GM18873 (cell line): ENCODE results near the gene ATL2.
"Not testable (repeated sequence)": the region's sequence is repeated elsewhere in the genome, so short reads cannot be mapped to it uniquely, and the experiment has no call there.

Experiments used
- ATAC-seq: cut with Tn5 transposase; IDR thresholded peaks from one replicate; pipeline ENCODE4 v1.9.1; 2021; ENCODE audit warnings: mild to moderate bottlenecking, moderate library complexity, moderate number of reproducible peaks; ENCODE audit not compliant: unreplicated experiment, low FRiP score

Gene ATL2

DNA sequence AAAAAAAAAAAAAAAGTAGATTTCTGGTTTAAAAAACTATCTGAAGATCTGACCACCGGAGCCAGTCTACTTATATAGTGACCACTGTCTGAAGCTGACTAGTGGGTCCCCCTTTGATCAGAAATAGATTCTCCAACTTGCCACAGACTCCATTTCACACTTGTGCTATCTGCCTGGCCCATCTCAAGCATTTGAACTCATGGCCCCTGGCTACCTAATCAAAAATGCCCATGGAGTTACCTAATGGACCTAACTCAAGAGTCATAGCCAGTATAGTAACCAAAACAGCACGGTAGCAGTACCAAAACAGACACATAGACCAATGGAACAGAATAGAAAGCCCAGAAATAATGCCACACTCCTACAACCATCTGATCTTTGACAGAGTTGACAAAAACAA lies 17.0 kb upstream of the ATL2 start:
- ATAC-seq, result no peak

DNA sequence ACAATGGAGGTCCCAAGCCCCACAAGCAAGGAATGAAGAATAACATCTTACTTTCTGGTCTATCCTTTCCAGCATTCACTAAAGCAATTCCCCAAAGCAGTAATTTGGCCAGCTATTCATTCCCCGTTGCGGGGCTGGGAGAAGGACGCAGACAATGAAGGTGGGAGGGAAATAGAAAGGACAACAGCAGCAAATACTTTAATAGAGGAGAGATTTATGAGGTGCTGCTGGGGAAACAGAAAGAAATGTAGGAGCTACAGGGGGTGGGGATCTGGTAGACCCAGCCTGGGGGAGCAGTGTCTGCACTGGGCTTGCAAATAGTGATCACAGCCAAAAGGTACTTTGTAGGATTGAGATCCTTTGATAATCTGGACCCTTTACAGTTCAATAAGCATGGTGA lies 13.9 kb upstream of the ATL2 start:
- no peak for ATAC-seq

DNA sequence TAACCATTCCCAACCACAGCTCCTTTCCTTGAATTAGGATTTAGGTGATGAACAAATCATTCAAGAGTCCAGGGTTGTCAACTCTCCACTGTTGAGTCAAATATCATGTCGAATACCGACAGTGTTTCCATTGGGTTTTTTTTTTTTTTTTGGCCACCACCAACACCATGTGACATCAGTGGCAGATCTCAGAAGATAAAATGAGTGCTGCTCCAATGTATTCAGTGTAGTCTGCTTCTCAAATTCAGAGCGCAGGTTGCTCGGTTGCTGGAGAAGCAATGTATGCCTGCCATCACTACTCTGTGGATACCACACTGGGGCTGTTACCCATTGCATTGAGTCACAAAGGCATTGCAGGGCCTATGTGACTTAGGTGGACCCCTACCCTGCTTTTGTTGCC lies 10.8 kb upstream of the ATL2 start:
- no peak for ATAC-seq

DNA sequence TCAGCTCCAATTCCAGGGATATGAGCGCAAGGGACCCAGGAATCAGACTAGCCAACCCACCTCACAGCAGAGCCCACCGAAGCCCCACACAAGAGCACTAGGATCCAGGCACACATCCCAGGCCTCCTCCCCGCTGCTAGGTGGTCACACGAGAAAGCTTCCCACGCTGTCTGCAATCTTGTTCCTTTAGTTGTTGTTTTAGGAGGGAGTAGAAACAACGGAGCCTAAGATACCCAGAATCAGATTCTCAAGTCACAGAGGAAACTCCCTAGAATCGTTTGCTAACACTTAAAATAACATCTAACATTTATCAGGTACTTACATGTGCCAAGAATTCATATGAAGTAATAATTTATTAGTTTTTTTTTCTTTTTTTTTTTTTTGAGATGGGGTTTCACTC lies 9.7 kb upstream of the ATL2 start:
- no peak for ATAC-seq

DNA sequence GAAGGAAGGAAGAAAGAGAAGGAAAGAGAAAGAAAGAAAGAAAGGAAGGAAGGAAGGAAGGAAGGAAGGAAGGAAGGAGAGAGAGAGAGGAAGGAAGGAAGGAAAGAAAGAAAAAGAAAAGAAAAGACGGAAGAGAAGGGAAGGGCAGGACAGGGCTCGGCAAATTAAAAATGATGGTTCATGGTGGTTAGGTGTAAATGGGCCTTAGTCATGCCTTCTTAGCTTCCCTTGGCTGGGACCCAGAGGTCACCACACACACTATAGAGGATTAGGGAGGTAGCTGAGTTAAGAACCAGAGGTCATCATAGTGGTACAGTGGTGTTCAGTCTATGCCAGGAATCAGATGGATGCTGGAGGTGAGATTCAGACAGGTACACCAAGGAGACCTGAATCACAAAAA lies 9.3 kb upstream of the ATL2 start:
- no peak for ATAC-seq

DNA sequence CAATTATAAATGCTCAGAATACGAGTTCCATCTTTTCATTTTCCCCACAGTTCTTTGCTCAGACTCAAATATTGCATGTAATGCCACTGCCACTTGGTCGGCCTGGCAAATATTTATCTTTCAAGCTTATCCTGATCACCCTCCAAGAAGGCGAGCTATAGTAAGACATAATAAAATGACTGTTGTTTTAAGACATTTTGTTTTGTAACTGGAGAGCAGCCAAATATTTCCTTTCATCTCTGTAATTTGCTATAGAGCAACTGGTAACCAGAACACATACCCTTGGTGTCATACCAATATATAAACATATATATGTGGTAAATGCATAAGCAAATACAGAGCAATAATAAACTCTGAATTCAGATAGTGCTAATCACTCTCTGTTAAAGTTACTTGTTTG lies 7.3 kb upstream of the ATL2 start:
- ATAC-seq, result no peak

DNA sequence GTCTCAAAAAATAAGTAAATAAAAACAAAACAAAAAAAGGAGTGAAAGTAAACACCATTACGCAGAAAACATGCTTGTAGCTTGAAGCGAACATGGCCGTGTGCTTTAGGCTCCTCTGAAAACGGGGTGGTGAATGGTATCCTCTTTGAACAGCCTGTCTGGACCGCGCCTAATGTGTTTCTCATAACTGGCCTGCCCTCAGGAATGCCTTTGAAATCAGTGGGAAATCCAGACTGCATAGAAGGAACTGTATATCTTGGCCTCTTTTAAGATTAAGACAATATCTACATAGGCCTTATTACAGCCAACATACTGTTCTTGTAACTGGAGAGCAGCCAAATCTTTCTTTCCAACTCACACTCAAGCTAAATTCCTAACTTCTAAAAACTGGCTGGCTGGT lies 6.7 kb upstream of the ATL2 start:
- not testable (repeated sequence) for ATAC-seq

DNA sequence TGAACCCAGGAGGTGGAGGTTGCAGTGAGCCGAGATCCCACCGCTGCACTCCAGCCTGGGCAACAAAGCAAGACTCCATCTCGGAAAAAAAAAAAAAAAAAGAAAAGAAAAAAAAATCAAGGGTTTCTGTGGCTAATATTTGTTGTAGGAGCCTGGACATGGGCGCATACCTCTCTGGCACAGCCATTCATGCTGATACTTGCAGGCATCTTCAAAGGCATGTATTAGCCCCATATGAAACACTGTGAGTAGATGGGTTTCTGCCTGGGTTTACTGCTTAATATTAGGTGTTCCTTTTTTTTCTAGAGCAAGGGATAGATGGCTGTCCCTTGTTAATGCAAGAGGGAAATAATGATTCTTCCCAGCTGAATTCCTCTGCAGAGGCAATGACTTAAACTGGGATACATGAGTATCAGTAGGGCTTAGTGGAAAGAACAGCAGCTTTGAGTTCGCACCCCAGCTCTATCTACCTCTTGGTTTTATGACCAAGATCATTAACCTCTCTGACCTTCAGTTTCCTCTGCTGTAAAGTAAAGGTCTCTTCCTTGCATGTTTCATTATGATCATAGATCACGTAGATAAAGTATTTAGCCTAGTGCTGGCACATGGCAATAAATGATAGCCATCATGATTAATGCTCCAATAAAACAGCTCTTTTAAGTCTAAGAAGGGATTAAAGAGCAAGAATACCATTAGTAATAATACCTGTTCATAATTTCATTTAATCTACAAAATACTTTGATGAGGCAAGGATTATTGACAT lies 4.5 kb upstream of the ATL2 start:
- ATAC-seq, result no peak

DNA sequence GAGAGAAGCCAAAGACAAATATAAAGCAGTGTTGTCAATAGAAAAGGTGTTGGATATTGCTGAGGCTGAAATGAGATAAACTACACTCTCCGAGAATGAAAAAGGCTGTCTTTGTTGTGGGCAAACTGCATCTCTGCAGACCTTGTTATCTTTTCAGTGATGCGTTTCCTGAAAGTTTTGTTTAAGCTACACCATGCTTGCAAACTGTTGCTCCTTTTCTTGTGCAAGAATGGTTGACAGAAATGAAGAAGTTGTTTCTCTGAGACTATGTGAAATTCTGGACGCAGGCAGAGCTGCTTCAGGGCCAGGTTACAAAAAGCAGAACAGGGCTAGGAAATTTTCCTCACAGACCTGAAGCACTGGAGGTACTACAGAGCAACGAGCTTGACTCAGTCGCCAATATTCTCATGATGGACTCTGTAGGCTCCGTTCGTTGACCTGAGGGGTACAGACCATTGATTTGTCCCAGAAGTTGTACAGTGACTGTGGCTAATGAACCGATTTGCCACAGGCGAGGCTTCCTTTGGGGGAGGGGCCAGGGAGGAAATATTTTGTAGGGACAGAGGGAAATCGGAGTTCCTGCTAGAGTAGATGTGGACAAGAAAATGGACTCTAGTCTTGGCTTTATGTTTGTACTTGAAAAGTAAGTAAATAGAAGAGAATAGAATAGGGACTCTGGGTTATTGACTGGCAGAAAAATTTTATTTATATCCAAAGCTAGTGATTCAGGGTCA lies 3.5 kb upstream of the ATL2 start:
- ATAC-seq, result no peak

DNA sequence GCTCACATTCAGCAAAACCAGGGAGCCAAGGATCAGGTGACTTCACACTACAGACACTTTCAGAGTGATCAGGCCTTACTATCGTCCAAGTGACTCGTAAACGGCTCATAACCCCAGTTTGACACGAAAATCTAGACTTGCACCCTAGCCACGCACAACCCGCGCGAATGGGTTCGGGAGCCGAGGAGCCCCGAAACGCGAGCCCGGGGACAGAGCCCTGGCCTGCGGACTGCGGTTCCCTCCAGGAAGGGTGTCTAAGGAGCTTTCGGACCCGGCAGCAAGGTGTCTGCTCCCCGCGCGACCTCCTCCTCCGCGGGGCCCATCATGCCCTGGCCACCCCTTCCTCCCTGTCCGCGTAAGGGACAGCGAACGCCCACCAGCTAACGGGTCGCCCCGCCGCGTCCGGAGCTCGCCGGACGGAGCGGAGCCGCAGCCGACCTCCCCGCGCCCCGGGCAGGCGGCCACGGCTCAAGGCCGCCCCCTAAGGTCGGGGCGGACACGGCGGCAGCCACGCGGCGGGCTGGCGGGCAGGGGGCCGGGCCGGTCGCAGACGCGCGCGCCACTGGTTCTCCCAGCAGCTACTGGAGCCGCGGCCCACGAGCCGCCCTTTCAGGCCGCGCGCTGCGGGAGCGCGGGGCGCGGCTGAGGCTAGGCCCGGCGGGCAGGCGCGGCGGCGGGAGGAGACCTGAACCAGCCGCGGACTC lies 575 bp downstream of the ATL2 start:
- ATAC-seq, result peak; percentile 44

DNA sequence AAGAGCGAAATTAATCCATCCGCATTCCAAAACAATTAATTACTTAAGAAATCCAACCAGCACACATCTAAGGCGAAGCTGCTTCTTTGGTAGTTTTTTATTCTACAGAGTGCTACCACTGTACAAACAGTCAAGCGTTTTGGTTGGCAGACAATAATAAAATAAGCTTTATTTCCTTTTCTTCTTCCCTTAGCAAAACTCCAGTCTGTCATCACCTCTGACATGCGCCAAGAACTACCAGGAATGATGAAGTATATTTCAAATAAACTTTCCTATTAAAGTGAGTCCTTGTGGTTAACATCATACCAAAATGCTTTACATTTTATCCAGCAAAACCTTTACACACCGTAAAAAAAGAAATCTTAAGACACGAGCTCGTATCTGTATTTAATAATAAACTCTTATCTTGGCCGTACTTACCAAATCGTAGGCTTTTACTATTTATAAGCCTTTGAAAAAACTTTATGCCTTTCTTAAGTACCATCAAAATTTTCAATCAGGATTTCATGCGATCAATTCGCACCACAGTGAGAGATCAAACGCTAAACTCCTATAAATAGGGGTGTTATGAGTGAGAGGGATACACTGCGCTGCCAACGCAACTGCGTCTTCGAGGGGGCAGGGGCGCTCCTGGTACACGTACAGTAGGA lies 1.3 kb downstream of the ATL2 start:
- ATAC-seq, result peak; percentile 12

DNA sequence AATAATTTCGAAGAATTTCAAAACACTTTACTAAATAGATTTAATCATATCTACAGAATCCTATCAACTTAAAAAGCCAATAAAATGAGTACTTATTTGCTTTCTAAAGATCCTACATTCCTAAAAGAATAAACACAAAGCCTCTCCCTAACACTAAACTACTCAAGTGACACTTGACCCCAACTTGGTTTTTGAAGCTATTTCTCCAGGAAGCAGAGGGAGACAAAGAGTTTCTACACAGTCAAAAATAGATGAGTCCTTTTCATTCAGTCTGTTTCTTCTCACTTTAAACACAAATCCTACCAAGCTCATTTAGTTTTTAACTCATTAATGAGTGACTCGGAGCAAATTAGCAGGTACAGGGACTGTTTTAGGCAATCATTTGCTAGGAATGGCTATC lies 2.1 kb downstream of the ATL2 start:
- ATAC-seq, result no peak

DNA sequence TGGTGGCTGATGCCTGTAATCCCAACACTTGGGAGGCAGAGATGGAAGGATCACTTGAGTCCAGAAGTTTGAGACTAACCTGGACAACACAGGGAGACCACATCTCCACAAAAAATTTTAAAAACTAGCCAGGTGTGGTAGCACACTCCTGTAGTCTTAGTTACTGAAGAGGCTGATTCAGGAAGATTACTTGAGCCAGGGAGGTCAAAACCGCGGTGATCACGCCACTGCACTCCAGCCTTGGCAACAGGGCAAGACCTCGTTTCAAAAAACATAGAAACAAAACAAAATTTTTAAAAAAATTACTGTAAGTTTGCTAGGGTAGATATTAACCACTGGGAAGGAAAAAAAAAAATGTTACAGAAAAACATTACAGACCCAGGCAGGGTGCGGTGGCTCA lies 5.8 kb downstream of the ATL2 start:
- no peak for ATAC-seq

DNA sequence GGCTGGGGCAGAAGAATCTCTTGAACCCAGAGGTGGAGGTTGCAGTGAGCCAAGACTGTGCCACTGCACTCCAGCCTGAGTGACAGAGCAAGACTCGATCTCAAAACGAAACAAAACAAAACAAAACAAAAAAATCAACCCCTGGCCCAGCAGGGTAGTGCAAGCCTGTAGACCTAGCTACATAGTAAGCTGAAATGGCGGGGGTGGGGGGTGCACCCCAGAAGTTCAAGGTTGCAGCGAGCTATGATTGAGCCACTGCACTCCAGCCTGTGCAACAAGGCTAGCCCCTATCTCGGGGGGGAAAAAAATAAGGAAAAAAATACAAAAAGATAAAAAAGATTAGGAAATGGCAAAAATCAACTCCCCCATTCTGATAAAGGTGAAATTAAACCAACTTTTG lies 6.4 kb downstream of the ATL2 start:
- no peak for ATAC-seq

DNA sequence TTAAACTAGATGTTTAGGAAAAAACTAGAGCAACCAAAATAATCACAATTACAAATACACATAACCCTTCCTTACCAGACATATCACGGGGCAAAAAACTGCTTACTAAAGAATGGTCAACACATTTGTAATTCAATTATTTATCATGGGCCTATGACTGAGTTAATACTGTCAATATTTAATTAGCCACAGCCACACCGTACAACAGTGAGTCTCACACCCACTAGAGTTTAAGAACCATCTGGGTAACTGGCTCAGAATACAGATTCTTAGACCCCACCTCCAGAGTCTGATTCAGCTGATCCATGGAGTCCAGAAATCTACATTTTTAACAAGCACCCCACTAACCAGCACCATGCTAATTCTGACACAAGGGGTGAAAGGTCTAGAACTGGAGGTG lies 14.8 kb downstream of the ATL2 start:
- ATAC-seq, result no peak

DNA sequence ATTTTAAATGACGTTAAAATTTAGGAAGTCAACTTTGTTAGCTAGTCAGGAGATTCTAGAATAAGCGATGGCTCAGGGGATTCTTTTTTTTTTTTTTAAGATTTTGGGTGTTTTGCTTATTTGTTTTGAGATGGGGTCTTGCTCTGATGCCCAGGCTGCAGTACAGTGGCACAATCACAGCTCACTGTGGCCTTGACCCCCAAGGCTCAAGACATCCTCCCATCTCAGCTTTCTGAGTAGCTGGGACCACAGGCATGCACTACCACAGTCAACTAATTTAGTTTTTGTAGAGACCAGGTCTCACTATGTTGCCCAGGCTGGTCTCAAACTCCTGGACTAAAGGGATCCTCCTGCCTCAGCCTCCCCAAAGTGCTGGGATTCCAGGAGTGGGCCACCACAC lies 16.9 kb downstream of the ATL2 start:
- ATAC-seq, result no peak

DNA sequence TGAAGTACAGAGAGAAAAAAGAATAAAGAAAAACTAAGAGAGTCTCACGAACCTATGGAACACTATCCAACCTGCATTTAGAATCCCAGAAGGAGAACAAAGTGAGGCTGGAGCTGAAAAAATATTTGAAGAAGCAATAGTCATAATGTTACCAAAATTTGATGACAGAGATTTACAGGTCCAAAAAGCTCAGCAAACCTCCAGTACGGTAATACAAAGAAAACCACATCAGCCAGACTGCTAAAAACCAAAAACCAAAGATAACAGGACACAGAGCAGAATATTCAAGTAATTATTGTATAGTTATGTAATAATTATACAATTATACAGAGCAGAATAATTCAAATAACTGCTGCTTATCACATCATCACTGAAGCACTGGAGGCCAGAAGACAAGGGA lies 23.7 kb downstream of the ATL2 start:
- no peak for ATAC-seq

DNA sequence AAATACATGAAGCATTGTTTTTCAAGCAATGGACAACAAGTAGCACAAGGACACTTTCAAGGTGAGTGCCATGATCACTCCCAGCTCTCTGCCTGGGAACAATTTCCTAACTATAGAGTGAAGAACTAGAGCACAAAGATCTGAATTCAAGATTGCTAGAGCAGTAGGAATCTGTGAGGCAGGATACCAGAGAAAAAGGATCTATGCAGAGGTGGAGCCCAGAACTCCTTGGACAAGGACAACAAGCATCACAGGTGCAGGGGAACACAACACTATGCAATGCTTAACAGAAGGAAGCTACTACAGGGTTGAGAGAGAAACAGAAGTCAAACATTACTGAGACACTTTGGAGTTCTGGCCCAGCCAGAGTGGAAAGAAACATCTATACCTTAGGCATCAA lies 24.7 kb downstream of the ATL2 start:
- ATAC-seq, result no peak

DNA sequence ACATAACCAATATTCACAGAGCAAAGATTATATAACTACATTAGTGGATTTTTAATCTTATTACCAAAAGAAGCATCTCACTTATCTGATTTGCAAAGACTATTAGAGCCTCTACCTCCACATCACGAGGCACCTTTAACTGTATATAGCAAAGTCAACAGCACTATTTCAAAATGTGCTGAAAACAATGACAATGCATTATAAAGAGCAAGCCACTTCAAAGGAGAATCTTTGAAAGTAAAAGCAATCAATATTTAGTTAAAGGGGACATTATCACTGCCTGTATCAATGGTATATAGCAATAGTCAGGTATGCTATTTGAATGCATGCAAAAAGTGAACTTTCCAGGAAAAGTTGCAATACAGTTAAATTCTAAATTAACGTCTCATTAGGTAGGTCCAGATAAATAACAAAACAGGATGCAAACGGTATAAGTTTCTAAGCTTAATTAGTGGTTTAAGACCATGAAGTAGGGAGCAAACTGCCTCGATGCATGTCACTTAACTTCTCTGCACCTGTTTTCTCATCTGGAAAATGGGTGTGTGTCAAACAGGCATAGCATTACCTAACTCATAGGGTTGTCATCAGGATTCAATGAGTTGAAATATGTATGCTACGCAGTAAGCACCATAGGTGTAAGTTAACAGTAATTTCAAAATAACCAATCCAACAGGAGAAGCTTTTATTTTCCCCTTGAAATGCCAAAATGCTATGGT lies 31.6 kb downstream of the ATL2 start:
- no peak for ATAC-seq

DNA sequence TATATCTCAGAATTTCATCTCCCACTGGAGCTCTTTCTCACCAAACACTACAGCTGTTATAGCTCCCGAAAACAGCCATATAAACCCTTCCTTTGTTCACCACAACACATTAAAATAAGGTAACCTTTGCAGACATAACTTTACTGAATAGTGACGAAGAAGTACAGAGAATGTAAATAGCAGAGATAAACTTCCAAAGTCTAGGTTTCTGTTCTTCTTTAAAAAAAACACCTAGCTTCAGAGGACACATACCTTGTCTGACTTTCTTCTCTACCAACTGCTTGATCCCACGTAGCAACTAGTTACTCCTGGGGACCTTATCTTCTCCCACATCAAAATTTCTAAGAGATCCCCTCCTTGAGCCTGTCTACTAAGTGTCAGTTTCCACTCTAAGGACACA lies 32.3 kb downstream of the ATL2 start:
- no peak for ATAC-seq

DNA sequence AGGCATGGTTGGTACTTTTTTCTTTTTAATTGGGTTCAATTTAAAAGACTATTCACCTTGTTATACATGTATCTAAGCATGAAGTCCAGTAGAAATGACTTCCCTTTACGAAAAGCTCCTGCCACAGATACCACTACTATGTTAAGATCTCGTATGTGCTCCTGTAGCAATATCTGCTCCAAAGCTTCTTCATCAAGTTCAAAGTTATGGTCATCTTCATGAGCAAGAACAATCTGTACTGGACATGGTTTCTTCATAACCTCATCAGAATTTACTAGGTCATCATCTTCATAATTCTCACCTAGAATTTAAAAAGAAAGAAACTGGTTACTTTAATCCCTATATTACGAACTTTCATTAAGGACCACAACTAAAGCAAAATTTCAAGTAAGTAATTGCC lies 33.9 kb downstream of the ATL2 start:
- no peak for ATAC-seq
